HG03342 (cell line): ENCODE measurements around the gene ZNF350.
A peak's percentile ranks its signal among the peaks of the same experiment; 100 is the strongest.
"Not testable (repeated sequence)": the region's sequence is repeated elsewhere in the genome, so short reads cannot be mapped to it uniquely, and the experiment has no call there.

Source experiments
- ATAC-seq: cut with Tn5 transposase; IDR thresholded peaks from one replicate; pipeline ENCODE4 v1.9.1; 2021; ENCODE audit warnings: mild to moderate bottlenecking, moderate library complexity; ENCODE audit not compliant: unreplicated experiment

Gene ZNF350

GRCh38 chr19:51975787-51976186, 10.9 kb downstream of the ZNF350 start:
- not testable (repeated sequence) for ATAC-seq

- ATAC-seq, result no peak
Observed at GRCh38 chr19:51971624-51972023, 15.0 kb downstream of the ZNF350 start.

- no peak for ATAC-seq
Observed at GRCh38 chr19:51970718-51971117, 15.9 kb downstream of the ZNF350 start.

GRCh38 chr19:51965583-51965982, 21.1 kb downstream of the ZNF350 start:
- no peak for ATAC-seq

- not testable (repeated sequence) for ATAC-seq
Observed at GRCh38 chr19:51960621-51961233, 25.9 kb downstream of the ZNF350 start.

GRCh38 chr19:51959791-51960190, 26.8 kb downstream of the ZNF350 start:
- no peak for ATAC-seq

GRCh38 chr19:51957846-51958245, 28.8 kb downstream of the ZNF350 start:
- ATAC-seq, result not testable (repeated sequence)

DNA sequence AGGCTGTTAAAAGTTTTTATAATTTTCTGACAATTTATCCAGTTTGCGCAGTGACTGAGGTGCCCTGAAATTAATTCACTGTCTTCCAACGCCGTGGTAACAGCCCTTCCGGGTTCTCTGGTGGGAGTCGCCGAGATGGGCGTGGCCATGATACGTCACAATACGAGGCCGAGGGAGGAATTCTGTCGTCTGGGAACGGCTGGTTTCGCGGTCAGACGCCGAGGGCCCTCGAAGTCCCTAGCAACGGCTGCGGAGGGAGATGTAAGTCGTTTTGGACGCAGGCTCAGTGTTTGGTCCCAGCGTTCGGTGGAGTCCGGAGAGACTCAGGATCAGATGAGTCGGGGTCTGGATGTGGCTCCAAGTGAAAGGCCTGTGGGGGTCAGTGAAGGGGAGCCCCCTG, 37.7 kb downstream of the ZNF350 start:
- no peak for ATAC-seq

DNA sequence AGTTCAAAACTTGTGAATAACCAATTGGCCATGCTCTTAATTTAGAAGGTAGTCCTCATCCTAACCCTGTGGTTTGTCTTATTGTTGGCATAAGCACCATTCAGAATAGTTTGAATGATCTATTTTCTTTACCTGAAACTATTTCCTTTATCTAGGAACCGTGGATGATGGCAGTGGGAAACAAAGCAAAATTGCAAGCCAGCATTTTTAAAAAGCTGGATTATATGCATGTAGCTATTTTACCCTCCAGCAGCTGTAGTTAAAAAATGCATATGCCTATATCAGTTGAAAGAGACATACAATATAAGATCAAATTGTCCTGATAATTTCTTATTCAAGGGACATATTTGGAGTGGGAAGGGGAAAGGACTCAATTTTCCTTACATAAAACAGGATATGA, 40.0 kb downstream of the ZNF350 start:
- no peak for ATAC-seq

DNA sequence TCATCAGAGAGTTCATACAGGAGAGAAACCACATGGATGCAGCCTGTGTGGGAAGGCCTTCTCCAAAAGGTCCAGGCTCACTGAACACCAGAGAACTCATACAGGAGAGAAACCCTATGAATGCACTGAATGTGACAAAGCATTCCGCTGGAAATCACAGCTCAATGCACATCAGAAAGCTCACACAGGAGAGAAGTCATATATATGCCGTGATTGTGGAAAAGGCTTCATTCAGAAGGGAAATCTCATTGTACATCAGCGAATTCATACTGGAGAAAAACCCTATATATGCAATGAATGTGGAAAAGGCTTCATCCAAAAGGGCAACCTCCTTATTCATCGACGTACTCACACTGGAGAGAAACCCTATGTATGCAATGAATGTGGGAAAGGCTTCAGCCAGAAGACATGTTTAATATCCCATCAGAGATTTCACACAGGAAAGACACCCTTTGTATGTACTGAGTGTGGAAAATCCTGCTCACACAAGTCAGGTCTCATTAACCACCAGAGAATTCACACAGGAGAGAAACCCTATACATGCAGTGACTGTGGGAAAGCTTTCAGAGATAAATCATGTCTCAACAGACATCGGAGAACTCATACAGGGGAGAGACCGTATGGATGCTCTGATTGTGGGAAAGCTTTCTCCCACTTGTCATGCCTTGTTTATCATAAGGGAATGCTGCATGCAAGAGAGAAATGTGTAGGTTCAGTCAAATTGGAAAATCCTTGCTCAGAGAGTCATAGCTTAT, 41.7 kb downstream of the ZNF350 start:
- ATAC-seq, result no peak

- no peak for ATAC-seq
Observed at GRCh38 chr19:51938936-51939335, 47.7 kb downstream of the ZNF350 start.

DNA sequence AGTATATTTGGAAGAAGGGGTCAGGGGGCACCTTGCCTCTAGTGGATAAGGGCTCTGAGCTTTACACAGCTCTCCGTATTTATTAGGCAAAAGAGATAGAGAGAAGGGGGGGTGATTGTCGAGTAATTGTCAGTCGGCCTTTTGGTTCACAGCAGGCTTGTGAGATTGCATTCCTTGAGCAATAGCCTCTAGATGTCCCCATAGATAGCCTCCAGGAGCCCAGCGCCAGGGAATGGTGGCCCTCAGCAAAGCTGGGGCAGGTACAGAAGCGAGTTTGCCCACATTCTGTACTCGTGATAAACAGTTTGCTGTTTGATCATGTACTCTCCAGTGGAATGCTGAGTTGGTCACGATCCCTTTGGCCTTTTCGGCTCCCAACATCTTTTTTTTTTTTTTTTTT, 54.7 kb downstream of the ZNF350 start:
- no peak for ATAC-seq

- no peak for ATAC-seq
Observed at GRCh38 chr19:51927859-51928258, 58.8 kb downstream of the ZNF350 start.

DNA sequence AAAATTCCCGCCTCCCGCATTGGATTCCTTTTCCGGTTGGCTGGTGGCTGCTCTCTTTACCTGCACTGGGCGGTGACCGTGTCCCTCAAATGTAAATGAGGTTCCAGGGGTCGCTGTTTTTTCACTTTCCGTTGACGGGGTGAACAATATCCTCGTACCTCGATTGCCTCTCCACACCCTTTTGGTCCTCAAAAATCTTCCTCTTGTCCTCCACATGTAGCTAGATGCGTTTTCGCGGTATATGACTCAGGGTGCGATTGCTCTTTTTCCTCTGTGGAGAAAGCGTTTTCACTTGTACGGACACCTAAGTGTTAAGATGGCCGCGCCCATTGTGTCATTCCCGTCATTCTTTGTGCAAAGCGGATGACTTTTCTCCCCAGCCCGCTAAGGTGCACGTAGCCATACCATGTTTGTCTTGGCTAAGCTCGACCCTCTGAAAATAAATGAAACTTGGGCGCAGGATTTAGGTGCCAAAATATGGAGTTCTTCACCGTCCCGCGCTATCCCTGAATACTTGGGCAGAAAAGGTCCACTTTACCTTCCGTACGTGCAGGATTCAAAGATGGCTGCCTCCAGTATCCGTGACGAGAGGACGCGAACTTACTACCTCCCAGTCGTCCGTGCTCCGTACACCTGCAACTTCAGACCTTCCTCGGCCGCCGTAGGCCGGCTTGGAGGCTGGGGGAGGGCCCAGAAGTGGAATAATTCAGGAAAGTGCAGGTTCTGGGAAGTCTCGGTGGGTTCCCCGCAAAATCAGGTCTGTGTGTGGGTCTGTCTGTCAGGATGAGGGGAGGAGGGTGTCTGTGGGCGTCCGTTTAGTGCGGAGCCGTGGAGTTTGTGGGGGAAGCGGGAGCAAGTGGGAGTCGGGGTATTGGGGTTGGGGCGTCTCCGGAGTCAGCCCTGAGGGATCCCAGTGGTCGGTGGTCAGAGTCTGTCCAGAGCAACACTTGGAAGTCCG, 59.6 kb downstream of the ZNF350 start, which contains the start of gene ZNF613:
Gene ZNF613, plus strand, starts transcription at position 689 of the 958 bp plus-strand sequence. CDS start 8,749 bp downstream, outside the sequence.
- ATAC-seq, result peak; percentile 80

DNA sequence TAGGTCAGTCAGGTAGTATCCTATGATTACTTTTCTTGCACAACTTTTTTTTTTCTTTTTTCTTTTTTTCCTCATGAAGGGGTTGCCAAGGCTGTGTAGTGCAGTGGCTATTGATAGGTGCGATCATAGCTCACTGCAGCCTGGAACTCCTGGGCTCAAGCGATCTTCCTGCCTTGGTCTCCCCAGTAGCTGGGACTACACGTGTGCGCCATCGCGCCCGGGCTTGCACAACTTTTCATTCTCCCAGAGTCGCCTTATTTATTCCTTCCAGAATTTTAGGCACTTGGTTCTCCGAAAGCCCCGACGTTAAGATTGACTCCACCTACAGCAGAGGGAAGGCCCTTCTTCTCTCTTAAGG, 60.2 kb downstream of the ZNF350 start:
- ATAC-seq, result no peak

DNA sequence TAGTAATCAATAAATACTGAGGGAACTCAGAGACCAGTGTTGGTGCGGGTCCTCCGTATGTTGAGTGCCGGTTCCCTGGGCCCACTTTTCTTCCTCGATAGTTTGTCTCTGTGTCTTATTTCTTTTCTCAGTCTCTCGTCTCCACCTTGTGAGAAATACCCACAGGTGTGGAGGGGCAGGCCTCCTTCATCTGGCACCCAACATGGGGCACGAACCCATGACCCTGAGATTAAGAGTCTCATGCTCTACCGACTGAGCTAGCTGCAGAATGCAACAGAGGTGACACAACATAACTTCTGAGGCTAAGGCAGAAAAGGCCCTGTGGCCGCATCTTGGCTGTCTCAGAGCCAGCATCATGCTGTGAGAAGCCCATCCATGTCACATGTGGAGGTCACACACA, 64.7 kb downstream of the ZNF350 start:
- ATAC-seq, result no peak

GRCh38 chr19:51919606-51920005, 67.0 kb downstream of the ZNF350 start:
- no peak for ATAC-seq

GRCh38 chr19:51916167-51916566, 70.5 kb downstream of the ZNF350 start:
- ATAC-seq, result no peak

DNA sequence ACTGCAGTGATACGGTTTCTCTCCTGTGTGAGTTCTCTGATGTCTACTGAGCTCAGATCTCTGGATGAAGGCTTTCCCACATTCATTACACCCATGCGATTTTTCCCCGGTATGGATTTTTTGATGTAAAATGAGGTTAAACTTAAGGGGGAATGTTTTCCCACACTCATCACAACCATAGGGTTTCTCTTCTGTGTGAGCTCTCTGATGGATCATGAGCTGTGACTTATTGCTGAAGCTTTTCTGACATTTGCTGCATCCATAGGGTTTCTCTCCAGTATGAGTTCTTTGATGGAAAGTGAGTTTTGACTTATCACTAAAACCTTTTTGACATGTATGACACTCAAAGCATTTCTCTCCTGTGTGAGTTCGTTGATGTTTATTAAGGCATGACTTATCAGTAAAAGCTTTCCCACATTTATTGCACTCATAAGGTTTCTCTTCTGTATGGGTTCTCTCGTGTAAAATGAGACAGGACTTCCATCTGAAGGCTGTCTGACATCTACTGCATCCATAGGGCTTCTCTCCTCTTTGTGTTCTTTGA, 71.2 kb downstream of the ZNF350 start:
- ATAC-seq, result no peak
